HL-60/S4 treated with retinoic acid at 250 ng/mL for 4 days and 3 days (cell line): Measurements from ENCODE around the gene HAUS3.
"Not testable (repeated sequence)": the region's sequence is repeated elsewhere in the genome, so short reads cannot be mapped to it uniquely, and the experiment has no call there.

Experiments
- in situ Hi-C: fragments of 300-500 bp; cut with MboI; formaldehyde crosslinking; loops from 2 replicates; pipeline ENCODE4 v1.7.0; 2022; ENCODE audit warnings: low sequenced_read_pairs

The HAUS3 gene

GRCh38 chr4:2222838-2223237 is 19.1 kb downstream of the HAUS3 start:
- in situ Hi-C loops: no loop called here

- in situ Hi-C loops: not testable (repeated sequence)
These were observed 20.5 kb downstream of the HAUS3 start for GRCh38 chr4:2221378-2221777.

- in situ Hi-C loops: no loop called here
These were observed 21.8 kb downstream of the HAUS3 start for GRCh38 chr4:2220016-2220630.

- in situ Hi-C loops: no loop called here
These were observed 22.6 kb downstream of the HAUS3 start for GRCh38 chr4:2219233-2219760.

GRCh38 chr4:2218436-2218835 is 23.5 kb downstream of the HAUS3 start:
- in situ Hi-C loops: no loop called here

GRCh38 chr4:2217726-2218125 is 24.2 kb downstream of the HAUS3 start:
- in situ Hi-C loops: no loop called here

- in situ Hi-C loops: no loop called here
These were observed 29.1 kb downstream of the HAUS3 start for GRCh38 chr4:2212831-2213230.

- in situ Hi-C loops: not testable (repeated sequence)
These were observed 39.1 kb downstream of the HAUS3 start for GRCh38 chr4:2202789-2203188.

GRCh38 chr4:2194496-2194895 is 47.4 kb downstream of the HAUS3 start:
- in situ Hi-C loops: loop anchor here (25.0 kb wide), 1 partner anchor 282 kb away; no protein-coding TSS in a partner anchor

GRCh38 chr4:2193326-2193725 is 48.6 kb downstream of the HAUS3 start:
- in situ Hi-C loops: loop anchor here (25.0 kb wide), 1 partner anchor 281 kb away; no protein-coding TSS in a partner anchor

- in situ Hi-C loops: loop anchor here (25.0 kb wide), 1 partner anchor 275 kb away; no protein-coding TSS in a partner anchor
These were observed 55.1 kb downstream of the HAUS3 start for GRCh38 chr4:2186865-2187172.

- in situ Hi-C loops: loop anchor here (25.0 kb wide), 1 partner anchor 274 kb away; no protein-coding TSS in a partner anchor
These were observed 55.6 kb downstream of the HAUS3 start for GRCh38 chr4:2186133-2186864.

- in situ Hi-C loops: loop anchor here (25.0 kb wide), 1 partner anchor 271 kb away; no protein-coding TSS in a partner anchor
These were observed 58.5 kb downstream of the HAUS3 start for GRCh38 chr4:2183394-2183793.

GRCh38 chr4:2182994-2183393 is 58.9 kb downstream of the HAUS3 start:
- in situ Hi-C loops: loop anchor here (25.0 kb wide), 1 partner anchor 271 kb away; no protein-coding TSS in a partner anchor

- in situ Hi-C loops: loop anchor here (25.0 kb wide), 1 partner anchor 268 kb away; no protein-coding TSS in a partner anchor
These were observed 61.5 kb downstream of the HAUS3 start for GRCh38 chr4:2180410-2180809.

- in situ Hi-C loops: loop anchor here (25.0 kb wide), 1 partner anchor 267 kb away; no protein-coding TSS in a partner anchor
These were observed 62.2 kb downstream of the HAUS3 start for GRCh38 chr4:2179717-2180116.

- in situ Hi-C loops: loop anchor here (25.0 kb wide), 1 partner anchor 267 kb away; no protein-coding TSS in a partner anchor
These were observed 62.9 kb downstream of the HAUS3 start for GRCh38 chr4:2178986-2179385.
